CD4-positive, alpha-beta T cell treated with Interleukin-6 for 4 hours (primary cell): ENCODE results near the gene SLC26A8.
"Not testable (repeated sequence)": the region's sequence is repeated elsewhere in the genome, so short reads cannot be mapped to it uniquely, and the experiment has no call there.

Experiments used
- DNase-seq: peaks from one replicate; pipeline ENCODE4 v3.0.0-alpha.2; 2020; ENCODE audit warnings: mixed read lengths

SLC26A8 gene

GRCh38 chr6:35988047-35988446, 36.4 kb downstream of the SLC26A8 start:
- DNase-seq = not testable (repeated sequence)

GRCh38 chr6:35984701-35985100, 39.7 kb downstream of the SLC26A8 start:
- DNase-seq = no peak

GRCh38 chr6:35980991-35981645, 43.3 kb downstream of the SLC26A8 start:
- no peak for DNase-seq

- not testable (repeated sequence) for DNase-seq
Observed at GRCh38 chr6:35980126-35980525, 44.3 kb downstream of the SLC26A8 start.

GRCh38 chr6:35977308-35977707, 47.1 kb downstream of the SLC26A8 start:
- DNase-seq = no peak

GRCh38 chr6:35973670-35974222, 50.7 kb downstream of the SLC26A8 start:
- DNase-seq = no peak

- DNase-seq = no peak
Observed at GRCh38 chr6:35972471-35973367, 51.7 kb downstream of the SLC26A8 start.

- DNase-seq = no peak
Observed at GRCh38 chr6:35970181-35970580, 54.3 kb downstream of the SLC26A8 start.

GRCh38 chr6:35969646-35970045, 54.8 kb downstream of the SLC26A8 start:
- DNase-seq = no peak

GRCh38 chr6:35968821-35969220, 55.6 kb downstream of the SLC26A8 start:
- no peak for DNase-seq

- DNase-seq = no peak
Observed at GRCh38 chr6:35967076-35967774, 57.2 kb downstream of the SLC26A8 start.

GRCh38 chr6:35962779-35963560, 61.5 kb downstream of the SLC26A8 start:
- DNase-seq = no peak

GRCh38 chr6:35960187-35960586, 64.3 kb downstream of the SLC26A8 start:
- DNase-seq = no peak

- peak; percentile 19 for DNase-seq
Observed at GRCh38 chr6:35955970-35956369, 68.5 kb downstream of the SLC26A8 start.

GRCh38 chr6:35955521-35955920, 68.9 kb downstream of the SLC26A8 start:
- no peak for DNase-seq

GRCh38 chr6:35955071-35955470, 69.4 kb downstream of the SLC26A8 start:
- no peak for DNase-seq

GRCh38 chr6:35954333-35954732, 70.1 kb downstream of the SLC26A8 start:
- no peak for DNase-seq

GRCh38 chr6:35948725-35949124, 75.7 kb downstream of the SLC26A8 start:
- DNase-seq = no peak

GRCh38 chr6:35945650-35946025, 78.8 kb downstream of the SLC26A8 start:
- DNase-seq = no peak

- no peak for DNase-seq
Observed at GRCh38 chr6:35943390-35943789, 81.1 kb downstream of the SLC26A8 start.

GRCh38 chr6:35942355-35942754, 82.1 kb downstream of the SLC26A8 start:
- DNase-seq = no peak

- DNase-seq = not testable (repeated sequence)
Observed at GRCh38 chr6:35941170-35941569, 83.3 kb downstream of the SLC26A8 start.
